ENCODE results near the gene TPCN1.
"Not testable (repeated sequence)": the region's sequence is repeated elsewhere in the genome, so short reads cannot be mapped to it uniquely, and the experiment has no call there.

The TPCN1 gene

GRCh38 chr12:113196990-113197389 lies 24.3 kb upstream of the TPCN1 start:
- DNase-seq (ENCODE audit: low read depth): peak; percentile 80

GRCh38 chr12:113197518-113198077 lies 23.7 kb upstream of the TPCN1 start:
- DNase-seq (ENCODE audit: low read depth): no peak

- DNase-seq (ENCODE audit: low read depth): no peak
Observed at GRCh38 chr12:113198296-113198695, 23.0 kb upstream of the TPCN1 start.

GRCh38 chr12:113200021-113200797 lies 21.1 kb upstream of the TPCN1 start:
- DNase-seq (ENCODE audit: low read depth): no peak

- no peak for DNase-seq (ENCODE audit: low read depth)
Observed at GRCh38 chr12:113201187-113202177, 19.8 kb upstream of the TPCN1 start.

- no peak for DNase-seq (ENCODE audit: low read depth)
Observed at GRCh38 chr12:113202300-113203075, 18.8 kb upstream of the TPCN1 start.

- peak; percentile 45 for DNase-seq (ENCODE audit: low read depth)
Observed at GRCh38 chr12:113203852-113204760, 17.2 kb upstream of the TPCN1 start.

- no peak for DNase-seq (ENCODE audit: low read depth)
Observed at GRCh38 chr12:113204804-113205203, 16.5 kb upstream of the TPCN1 start.

- DNase-seq (ENCODE audit: low read depth): not testable (repeated sequence)
Observed at GRCh38 chr12:113206802-113207201, 14.5 kb upstream of the TPCN1 start.

- no peak for DNase-seq (ENCODE audit: low read depth)
Observed at GRCh38 chr12:113207613-113208040, 13.6 kb upstream of the TPCN1 start.

- no peak for DNase-seq (ENCODE audit: low read depth)
Observed at GRCh38 chr12:113208041-113208934, 13.0 kb upstream of the TPCN1 start.

GRCh38 chr12:113211160-113211559 lies 10.1 kb upstream of the TPCN1 start:
- no peak for DNase-seq (ENCODE audit: low read depth)

- DNase-seq (ENCODE audit: low read depth): peak; percentile 99
Observed at GRCh38 chr12:113214895-113215400, 6.3 kb upstream of the TPCN1 start.

GRCh38 chr12:113216027-113216426 lies 5.2 kb upstream of the TPCN1 start:
- no peak for DNase-seq (ENCODE audit: low read depth)

GRCh38 chr12:113220593-113221180 lies 577 bp upstream of the TPCN1 start:
- no peak for DNase-seq (ENCODE audit: low read depth)

GRCh38 chr12:113221997-113222729 lies 899 bp downstream of the TPCN1 start:
- no peak for DNase-seq (ENCODE audit: low read depth)

GRCh38 chr12:113222730-113223531 lies 1.7 kb downstream of the TPCN1 start:
- peak; percentile 93 for DNase-seq (ENCODE audit: low read depth)
